Sigmoid colon (tissue), 7 donors: Measurements from ENCODE around the gene EPHB1. TPM values are rescaled to one million over a fixed set of nuclear protein-coding genes. Genes with fewer than 3 reads are reported as not detected.

Source experiments
- DNase-seq: peaks from one replicate; pipeline ENCODE4 v3.0.0-alpha.2; 2019
- H3K27ac ChIP-seq, 4 donors: fragments of 200-600 bp; sonication (generic); one replicate each; pipeline ENCODE4 v1.5.1; 2016 to 2019; ENCODE audit warnings: mild to moderate bottlenecking in 1 of 4
- H3K27me3 ChIP-seq, 3 donors: fragments of 200-600 bp; sonication (generic); one replicate each; pipeline ENCODE4 v1.5.1; 2019; ENCODE audit warnings: mild to moderate bottlenecking in 1 of 3
- H3K36me3 ChIP-seq, 4 donors: fragments of 200-600 bp; sonication (generic); one replicate each; pipeline ENCODE4 v1.5.1; 2016 to 2019
- H3K4me1 ChIP-seq, 4 donors: fragments of 200-600 bp; sonication (generic); one replicate each; pipeline ENCODE4 v1.5.1; 2017 to 2019
- H3K4me3 ChIP-seq, 4 donors: fragments of 200-600 bp; sonication (generic); one replicate each; pipeline ENCODE4 v1.5.1; 2017 to 2019; ENCODE audit warnings: mild to moderate bottlenecking in 2 of 4, moderate library complexity in 1 of 4
- H3K9me3 ChIP-seq, 4 donors: fragments of 200-600 bp in 3 of 4; sonication (generic) in 3 of 4; one replicate each; pipeline versions ENCODE4 v1.5.1 to v1.6.1; 2013 to 2019
- EP300 ChIP-seq, 4 donors: sonication (generic); formaldehyde crosslinking; IDR thresholded peaks; one replicate each; pipeline ENCODE4 v1.6.1; 2017; ENCODE audit warnings: antibody characterized with exemption in 4 of 4
- POLR2A ChIP-seq, 2 donors: fragments of 450-650 bp; IDR thresholded peaks; one replicate each; pipeline ENCODE4 v1.6.1; 2016; ENCODE audit warnings: antibody characterized with exemption in 2 of 2, mild to moderate bottlenecking in 2 of 2, moderate library complexity in 2 of 2
- POLR2AphosphoS5 ChIP-seq, 4 donors: sonication (generic); formaldehyde crosslinking; IDR thresholded peaks; one replicate each; pipeline ENCODE4 v1.6.1; 2017; ENCODE audit warnings: antibody characterized with exemption in 4 of 4
- WGBS, 2 donors: extraction: QIAGEN DNeasy Blood & Tissue Kit; methylation state at CpG; one replicate each; pipeline ENCODE4 v1.1.7; 2013; 5-methylcytosine and 5-hydroxymethylcytosine counted together
- intact Hi-C: fragments of 100-400 bp; cut with DNase I; formaldehyde crosslinking; loops from one replicate; pipeline ENCODE4 v1.15.1; 2023
- polyA plus RNA-seq, 3 donors: library from polyadenylated mRNA; stranded (reverse); fragments of 200-250 nt; gene quantifications; one replicate each; pipeline ENCODE4 v1.2.3, GENCODE V29; 2013
- total RNA-seq, 4 donors: library from RNA; depleted of rRNA; stranded (reverse); fragments of >200 nt; gene quantifications; one replicate each; pipeline ENCODE4 v1.1.0, GENCODE V29; 2016
- TF ChIP-seq, protein P1 (sequence below), 4 experiments: fragments of 450-650 bp in 3 of 4; fragments of 200-600 bp in 1 of 4; IDR thresholded peaks; one replicate each; pipeline ENCODE4 v1.5.1; 2016 to 2019; ENCODE audit warnings: antibody characterized with exemption in 4 of 4, mild to moderate bottlenecking in 3 of 4, moderate library complexity in 2 of 4
- donor health status: healthy with polysubstance abuse.
- donor health status: Bipolar disorder and iron deficiency.
- donor health status: healthy.

EPHB1 gene
- total and polyA plus RNA-seq, 7 donors: 0.29 to 17.3 (median 3.6) TPM; not detected in 2

DNA sequence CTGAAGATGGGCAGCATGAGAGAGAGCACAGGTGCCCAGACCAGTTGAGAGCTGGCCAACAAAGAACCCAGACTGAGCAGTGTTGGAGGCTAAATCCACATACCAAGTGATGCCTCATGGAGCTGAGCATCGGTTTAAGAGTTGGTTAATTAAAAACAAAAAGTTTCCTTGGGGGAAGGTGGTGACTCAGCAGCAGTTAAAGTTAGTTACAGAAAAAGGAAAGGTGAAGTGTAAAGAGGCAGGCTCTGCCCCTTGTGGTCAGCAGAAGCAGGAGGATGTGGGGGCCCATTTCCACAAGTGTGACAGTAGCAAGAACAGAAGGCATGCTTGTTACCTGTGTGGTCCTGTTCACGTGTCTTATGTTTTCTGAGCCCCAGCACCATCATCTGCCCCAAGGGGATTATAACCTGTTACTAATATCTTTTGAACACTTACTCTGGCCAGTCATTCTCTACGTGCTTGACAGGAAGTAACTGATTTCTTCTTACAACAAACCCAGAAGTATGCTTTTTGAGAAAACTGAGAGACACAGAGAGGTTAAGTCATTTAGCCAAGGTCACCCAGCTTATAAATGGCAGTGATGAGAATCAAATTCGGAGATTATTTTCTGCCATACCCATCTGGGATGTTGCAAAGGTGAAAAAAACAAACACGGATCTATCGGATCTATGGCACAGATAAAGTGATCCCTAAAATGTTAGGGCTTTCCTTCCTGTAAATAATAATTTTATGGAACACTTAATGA is 91.0 kb downstream of the EPHB1 start:
- Histone ChIP-seq H3K4me1 (peaks cover 0 to 14% (median 1%) of the 10 kb centered on the region in 4 donors), H3K4me3 (no peak overlapping the region), H3K27me3 (no peaks in the 10 kb centered on the region), H3K27ac (no peak overlapping the region), H3K9me3 (no peaks in the 10 kb centered on the region), H3K36me3 (no peaks in the 10 kb centered on the region)
- no peak for TF ChIP-seq POLR2AphosphoS5 (IDR thresholded peaks at IDR 0.05)
- TF ChIP-seq, protein P1, sequence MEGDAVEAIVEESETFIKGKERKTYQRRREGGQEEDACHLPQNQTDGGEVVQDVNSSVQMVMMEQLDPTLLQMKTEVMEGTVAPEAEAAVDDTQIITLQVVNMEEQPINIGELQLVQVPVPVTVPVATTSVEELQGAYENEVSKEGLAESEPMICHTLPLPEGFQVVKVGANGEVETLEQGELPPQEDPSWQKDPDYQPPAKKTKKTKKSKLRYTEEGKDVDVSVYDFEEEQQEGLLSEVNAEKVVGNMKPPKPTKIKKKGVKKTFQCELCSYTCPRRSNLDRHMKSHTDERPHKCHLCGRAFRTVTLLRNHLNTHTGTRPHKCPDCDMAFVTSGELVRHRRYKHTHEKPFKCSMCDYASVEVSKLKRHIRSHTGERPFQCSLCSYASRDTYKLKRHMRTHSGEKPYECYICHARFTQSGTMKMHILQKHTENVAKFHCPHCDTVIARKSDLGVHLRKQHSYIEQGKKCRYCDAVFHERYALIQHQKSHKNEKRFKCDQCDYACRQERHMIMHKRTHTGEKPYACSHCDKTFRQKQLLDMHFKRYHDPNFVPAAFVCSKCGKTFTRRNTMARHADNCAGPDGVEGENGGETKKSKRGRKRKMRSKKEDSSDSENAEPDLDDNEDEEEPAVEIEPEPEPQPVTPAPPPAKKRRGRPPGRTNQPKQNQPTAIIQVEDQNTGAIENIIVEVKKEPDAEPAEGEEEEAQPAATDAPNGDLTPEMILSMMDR (IDR thresholded peaks at IDR 0.05): no peak
- TF ChIP-seq POLR2A (IDR thresholded peaks at IDR 0.05): no peak
- TF ChIP-seq EP300 (IDR thresholded peaks at IDR 0.05): no peak
- intact Hi-C loops: no loop called here
- DNase-seq: no peak
- WGBS, 2 donors: 59 to 68% methylated on average over 6 of the region's 6 CpGs

GRCh38 chr3:134886991-134887390 is 91.9 kb downstream of the EPHB1 start:
- Histone ChIP-seq H3K9me3 (no peaks in the 10 kb centered on the region), H3K27ac (no peak overlapping the region), H3K36me3 (no peaks in the 10 kb centered on the region), H3K4me1 (peaks cover 0 to 14% (median 1%) of the 10 kb centered on the region in 4 donors), H3K27me3 (no peaks in the 10 kb centered on the region), H3K4me3 (no peak overlapping the region)
- intact Hi-C loops: no loop called here
- WGBS, 2 donors: 73 to 77% methylated on average over 4 of the region's 4 CpGs
- no peak for DNase-seq
- TF ChIP-seq POLR2AphosphoS5 (IDR thresholded peaks at IDR 0.05): no peak
- TF ChIP-seq, protein P1 (IDR thresholded peaks at IDR 0.05): no peak
- no peak for TF ChIP-seq POLR2A (IDR thresholded peaks at IDR 0.05)
- TF ChIP-seq EP300 (IDR thresholded peaks at IDR 0.05): no peak

DNA sequence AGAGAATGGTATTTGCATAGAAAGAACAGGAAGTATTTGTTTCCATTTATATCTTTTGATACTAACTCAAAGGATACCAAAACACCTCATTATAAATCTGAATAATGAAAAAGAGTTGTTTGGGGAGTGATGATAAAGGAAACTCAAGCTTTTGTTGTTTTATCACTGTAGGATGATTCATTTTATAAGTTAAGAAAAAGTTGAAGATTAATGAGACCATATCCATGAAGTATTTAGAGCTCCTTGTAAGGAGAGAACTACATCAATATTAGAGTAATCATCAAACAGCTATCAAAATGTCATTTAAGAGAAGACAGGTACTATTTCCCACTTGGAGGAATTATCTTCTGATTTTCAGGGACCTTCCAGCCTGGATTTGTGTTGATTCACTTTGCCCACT is 92.5 kb downstream of the EPHB1 start:
- no peaks in the 10 kb centered on the region for H3K27me3 ChIP-seq
- H3K4me3 ChIP-seq: no peak overlapping the region
- TF ChIP-seq POLR2A (IDR thresholded peaks at IDR 0.05) (no peak), EP300 (IDR thresholded peaks at IDR 0.05) (no peak), POLR2AphosphoS5 (IDR thresholded peaks at IDR 0.05) (no peak)
- TF ChIP-seq, protein P1 (IDR thresholded peaks at IDR 0.05): no peak
- H3K27ac ChIP-seq: no peak overlapping the region
- H3K9me3 ChIP-seq: no peaks in the 10 kb centered on the region
- intact Hi-C loops: no loop called here
- no peaks in the 10 kb centered on the region for H3K36me3 ChIP-seq
- H3K4me1 ChIP-seq: peaks cover 0 to 14% (median 1%) of the 10 kb centered on the region in 4 donors
- no peak for DNase-seq

DNA sequence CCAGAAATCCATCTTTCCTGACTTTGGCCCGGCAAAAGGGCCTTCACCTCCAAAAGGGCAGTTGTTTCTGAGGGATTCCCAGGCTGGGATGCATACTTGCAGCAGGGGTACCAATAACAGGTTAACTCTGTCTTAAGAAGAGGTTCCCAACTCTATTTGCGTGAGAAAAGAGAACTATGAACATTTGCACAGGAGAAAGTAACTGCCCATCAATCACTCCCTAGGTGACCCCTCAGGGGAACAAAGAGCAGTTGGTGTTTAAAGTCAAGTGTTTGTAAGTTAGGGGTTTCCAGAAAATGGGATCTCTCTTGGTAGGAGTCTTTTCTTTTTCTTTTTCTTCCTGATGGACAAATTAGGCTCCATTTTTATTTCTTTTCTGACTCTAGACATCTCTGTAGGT is 97.3 kb downstream of the EPHB1 start:
- no peaks in the 10 kb centered on the region for H3K36me3 ChIP-seq
- DNase-seq: no peak
- H3K4me1 ChIP-seq: peaks cover 0 to 3% (median 0%) of the 10 kb centered on the region in 4 donors
- H3K27ac ChIP-seq: no peak overlapping the region
- WGBS, 2 donors: 61 to 76% methylated on average over 2 of the region's 2 CpGs
- intact Hi-C loops: no loop called here
- H3K27me3 ChIP-seq: no peaks in the 10 kb centered on the region
- no peaks in the 10 kb centered on the region for H3K9me3 ChIP-seq
- H3K4me3 ChIP-seq: no peak overlapping the region
- no peak for TF ChIP-seq POLR2A (IDR thresholded peaks at IDR 0.05)
- TF ChIP-seq POLR2AphosphoS5 (IDR thresholded peaks at IDR 0.05): no peak
- TF ChIP-seq EP300 (IDR thresholded peaks at IDR 0.05): no peak
- TF ChIP-seq, protein P1 (IDR thresholded peaks at IDR 0.05): no peak
